BJ (cell line): Measurements from ENCODE around the gene CUL1. TPM values are rescaled to one million over a fixed set of nuclear protein-coding genes. Genes with fewer than 3 reads are reported as not detected.

ENCODE experiments used
- CTCF ChIA-PET: fragments of 350-600 bp; formaldehyde crosslinking; extraction: SDS; loops from one replicate; lab custom pipeline; 2021; ENCODE audit warnings: antibody characterized with exemption, inconsistent platforms; lab: Yijun Ruan, JAX
- POLR2A ChIA-PET: fragments of 300-600 bp; sonication (Branson Sonifier 250); formaldehyde crosslinking; extraction: SDS; loops from one replicate; lab custom pipeline; 2021; ENCODE audit warnings: antibody characterized with exemption; lab: Charles Lee
- DNase-seq: peaks from one replicate; pipeline ENCODE4 v3.0.0-alpha.2; 2011; ENCODE audit warnings: low read depth
- H3K27me3 ChIP-seq: 2 replicates; pipeline ENCODE4 v1.6.0; 2011; ENCODE audit warnings: low read length; ENCODE audit not compliant: control insufficient read depth, insufficient read depth
- H3K36me3 ChIP-seq: 2 replicates; pipeline ENCODE4 v1.5.1; 2011; ENCODE audit warnings: low read length; ENCODE audit not compliant: control insufficient read depth, insufficient read depth
- H3K4me3 ChIP-seq: 2 replicates; pipeline ENCODE4 v1.5.1; 2011; ENCODE audit warnings: low read depth, mild to moderate bottlenecking, control low read depth, low read length
- polyA plus RNA-seq: library from polyadenylated mRNA; depleted of rRNA; stranded (reverse); fragments of >200 nt; gene quantifications from 2 replicates; pipeline ENCODE4 v1.2.3, GENCODE V29; 2011
- TF ChIP-seq, protein P1 (sequence below): IDR thresholded peaks from 2 replicates; pipeline ENCODE4 v1.5.1; 2011; ENCODE audit warnings: low read depth, mild to moderate bottlenecking, control low read depth, inconsistent platforms, low read length, moderate library complexity; ENCODE audit not compliant: insufficient read depth

The CUL1 gene
- polyA plus RNA-seq, 1 experiment = 38.6 TPM

DNA sequence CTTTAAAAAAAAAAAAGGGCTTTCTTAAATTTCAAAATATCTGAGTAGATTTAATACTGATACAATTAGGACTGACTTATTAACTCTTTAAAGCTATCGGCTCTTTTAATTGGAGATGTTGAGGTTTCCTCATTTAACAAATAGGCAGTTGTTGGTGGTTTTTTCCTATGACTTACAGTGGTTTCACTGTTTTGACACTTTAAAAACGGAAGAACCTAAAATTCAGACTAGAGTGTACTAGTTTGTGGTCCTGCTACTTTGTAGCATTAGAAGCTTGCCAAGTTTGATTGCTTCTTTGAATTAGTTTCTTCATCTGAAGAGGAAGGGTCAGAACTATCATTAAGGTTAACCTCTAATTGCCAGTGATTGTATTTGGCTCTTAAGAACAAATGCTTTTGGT is 27.7 kb downstream of the CUL1 start:
- DNase-seq = no peak
- ChIA-PET POLR2A (no interaction called here), CTCF (no interaction called here)
- peaks cover 2% of the 10 kb centered on the region for H3K36me3 ChIP-seq
- no peak overlapping the region for H3K4me3 ChIP-seq
- H3K27me3 ChIP-seq = no peaks in the 10 kb centered on the region
- TF ChIP-seq, protein P1, sequence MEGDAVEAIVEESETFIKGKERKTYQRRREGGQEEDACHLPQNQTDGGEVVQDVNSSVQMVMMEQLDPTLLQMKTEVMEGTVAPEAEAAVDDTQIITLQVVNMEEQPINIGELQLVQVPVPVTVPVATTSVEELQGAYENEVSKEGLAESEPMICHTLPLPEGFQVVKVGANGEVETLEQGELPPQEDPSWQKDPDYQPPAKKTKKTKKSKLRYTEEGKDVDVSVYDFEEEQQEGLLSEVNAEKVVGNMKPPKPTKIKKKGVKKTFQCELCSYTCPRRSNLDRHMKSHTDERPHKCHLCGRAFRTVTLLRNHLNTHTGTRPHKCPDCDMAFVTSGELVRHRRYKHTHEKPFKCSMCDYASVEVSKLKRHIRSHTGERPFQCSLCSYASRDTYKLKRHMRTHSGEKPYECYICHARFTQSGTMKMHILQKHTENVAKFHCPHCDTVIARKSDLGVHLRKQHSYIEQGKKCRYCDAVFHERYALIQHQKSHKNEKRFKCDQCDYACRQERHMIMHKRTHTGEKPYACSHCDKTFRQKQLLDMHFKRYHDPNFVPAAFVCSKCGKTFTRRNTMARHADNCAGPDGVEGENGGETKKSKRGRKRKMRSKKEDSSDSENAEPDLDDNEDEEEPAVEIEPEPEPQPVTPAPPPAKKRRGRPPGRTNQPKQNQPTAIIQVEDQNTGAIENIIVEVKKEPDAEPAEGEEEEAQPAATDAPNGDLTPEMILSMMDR = no peak

DNA sequence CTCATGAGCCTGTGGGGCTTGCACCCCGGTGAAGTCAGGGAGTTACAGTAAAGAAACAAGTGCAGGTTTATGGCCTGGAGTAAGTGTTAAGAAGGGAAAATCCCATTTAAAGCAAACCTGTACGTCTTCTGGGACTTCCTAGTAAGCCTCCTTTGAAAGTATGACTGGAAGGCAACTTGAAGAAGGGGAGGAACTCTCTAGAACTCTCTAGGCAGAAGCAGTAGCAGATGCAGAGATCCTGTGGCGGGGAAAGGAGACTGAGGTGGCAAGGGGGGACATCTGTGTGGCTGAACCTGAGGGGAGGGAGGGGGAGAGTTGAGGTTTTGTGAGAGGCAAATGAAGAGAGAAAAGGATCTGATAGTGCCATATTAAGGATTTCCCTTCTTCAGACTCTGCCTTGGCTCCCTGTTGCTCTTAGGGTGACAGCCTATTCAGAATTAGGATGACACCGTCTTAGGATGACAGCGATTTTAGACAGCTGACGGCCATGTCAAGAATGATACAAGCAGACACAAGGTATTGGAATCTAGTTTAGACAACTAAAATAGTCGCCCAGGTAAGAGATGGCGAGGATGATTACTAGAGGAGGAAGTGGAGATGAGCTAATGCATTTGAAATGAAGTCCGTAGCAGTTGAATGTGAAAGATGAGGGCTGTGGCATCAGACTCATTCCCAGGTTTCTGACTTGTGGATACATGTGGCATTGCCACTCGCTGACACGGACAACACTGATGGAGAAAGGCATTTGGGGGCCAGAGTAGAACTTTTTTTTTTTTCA is 29.0 kb downstream of the CUL1 start:
- no peak for DNase-seq
- TF ChIP-seq, protein P1 = no peak
- ChIA-PET CTCF (interaction anchor here (1.5 kb wide), 1 partner anchor 8 kb away, joined by 5 read pairs; no protein-coding TSS in a partner anchor), POLR2A (no interaction called here)
- Histone ChIP-seq H3K4me3 (no peak overlapping the region), H3K36me3 (peaks cover 4% of the 10 kb centered on the region), H3K27me3 (no peaks in the 10 kb centered on the region)

DNA sequence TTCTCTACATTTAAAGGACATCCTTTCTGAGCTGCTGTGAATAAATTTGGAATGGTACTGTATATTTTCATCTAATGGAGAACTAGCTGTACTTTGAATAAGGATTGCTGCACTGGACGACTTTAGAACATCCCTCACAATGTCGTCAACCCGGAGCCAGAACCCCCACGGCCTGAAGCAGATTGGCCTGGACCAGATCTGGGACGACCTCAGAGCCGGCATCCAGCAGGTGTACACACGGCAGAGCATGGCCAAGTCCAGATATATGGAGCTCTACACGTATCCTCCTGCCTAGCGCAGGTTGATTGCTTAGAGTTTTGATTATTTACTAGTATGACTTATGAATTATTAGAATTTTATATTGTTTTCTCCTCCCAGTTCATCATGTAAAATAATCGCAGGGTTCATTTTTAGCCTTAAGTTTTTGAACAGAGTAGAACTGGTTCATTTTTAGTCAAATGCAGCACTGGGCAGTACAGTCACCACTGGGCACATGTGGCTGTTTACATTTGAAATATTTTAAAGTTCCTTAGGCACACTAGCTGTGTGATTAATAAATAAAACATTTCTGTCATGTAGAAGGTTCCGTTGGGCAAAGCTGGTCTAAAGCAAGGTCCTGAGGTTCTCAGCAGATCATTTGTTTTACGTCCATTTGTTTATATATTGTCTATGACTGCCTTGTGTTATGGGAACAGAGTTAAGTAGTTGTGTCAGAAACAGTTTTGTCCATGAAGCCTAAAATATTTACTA is 31.5 kb downstream of the CUL1 start:
- Histone ChIP-seq H3K4me3 (no peak overlapping the region), H3K36me3 (peaks cover 8% of the 10 kb centered on the region), H3K27me3 (no peaks in the 10 kb centered on the region)
- CTCF ChIA-PET = interaction anchor here (0.8 to 1.2 kb wide), 2 partner anchors 12 to 17 kb away, joined by 3 read pairs; no protein-coding TSS in a partner anchor
- TF ChIP-seq, protein P1 = no peak
- POLR2A ChIA-PET = no interaction called here
- DNase-seq = no peak

DNA sequence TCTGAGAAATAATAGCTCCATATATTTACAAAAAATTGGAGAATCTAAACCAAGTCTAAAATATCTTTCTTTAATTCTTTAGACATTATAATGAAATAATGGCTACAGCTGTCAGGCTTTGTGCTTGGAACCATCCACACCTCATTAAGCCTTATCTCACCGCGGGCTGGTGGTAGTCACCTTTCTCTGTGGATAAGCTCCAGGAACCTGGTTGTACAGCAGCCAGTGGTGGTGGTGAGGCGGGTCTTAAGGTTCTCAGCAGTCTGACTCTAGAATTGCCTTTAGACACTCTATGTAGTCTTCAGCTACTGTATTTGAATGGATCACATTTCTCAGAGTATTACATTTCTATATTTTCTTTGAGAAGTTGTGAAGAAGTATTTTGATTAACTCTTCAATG is 34.2 kb downstream of the CUL1 start:
- no peaks in the 10 kb centered on the region for H3K27me3 ChIP-seq
- ChIA-PET POLR2A (no interaction called here), CTCF (no interaction called here)
- no peak overlapping the region for H3K4me3 ChIP-seq
- peaks cover 9% of the 10 kb centered on the region for H3K36me3 ChIP-seq
- no peak for DNase-seq
- TF ChIP-seq, protein P1 = no peak

DNA sequence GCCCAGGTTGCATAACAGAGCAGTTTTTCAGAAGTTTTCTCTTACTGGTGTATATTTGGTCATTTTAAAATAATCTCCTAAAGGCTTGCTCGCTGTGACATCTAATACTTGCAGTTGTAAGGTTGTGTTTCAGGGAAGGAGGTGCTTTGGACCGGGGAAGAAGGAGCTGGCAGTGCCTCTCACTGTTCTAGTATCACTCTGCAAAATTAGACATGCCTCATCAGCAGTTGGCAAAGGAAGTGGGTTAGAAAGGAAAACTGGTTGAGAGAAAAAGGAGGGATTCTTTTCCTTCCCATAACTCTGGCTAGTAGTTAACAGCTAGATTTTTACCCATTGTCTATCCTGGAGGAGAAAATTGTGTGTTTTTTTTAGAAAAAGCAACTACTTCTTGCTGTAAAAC is 34.8 kb downstream of the CUL1 start:
- Histone ChIP-seq H3K27me3 (no peaks in the 10 kb centered on the region), H3K36me3 (peaks cover 10% of the 10 kb centered on the region), H3K4me3 (no peak overlapping the region)
- ChIA-PET POLR2A (interaction anchor here (0.6 kb wide), 1 partner anchor 13 kb away, joined by 3 read pairs; no protein-coding TSS in a partner anchor), CTCF (no interaction called here)
- TF ChIP-seq, protein P1 = no peak
- DNase-seq = no peak
